GM18499 (cell line): ENCODE data around the gene PACS1.
A peak's percentile ranks its signal among the peaks of the same experiment; 100 is the strongest.
"Not testable (repeated sequence)": the region's sequence is repeated elsewhere in the genome, so short reads cannot be mapped to it uniquely, and the experiment has no call there.

Source experiments
- ATAC-seq: cut with Tn5 transposase; IDR thresholded peaks from one replicate; pipeline ENCODE4 v1.9.1; 2021; ENCODE audit warnings: moderate number of reproducible peaks; ENCODE audit not compliant: insufficient read depth, unreplicated experiment

Gene PACS1

DNA sequence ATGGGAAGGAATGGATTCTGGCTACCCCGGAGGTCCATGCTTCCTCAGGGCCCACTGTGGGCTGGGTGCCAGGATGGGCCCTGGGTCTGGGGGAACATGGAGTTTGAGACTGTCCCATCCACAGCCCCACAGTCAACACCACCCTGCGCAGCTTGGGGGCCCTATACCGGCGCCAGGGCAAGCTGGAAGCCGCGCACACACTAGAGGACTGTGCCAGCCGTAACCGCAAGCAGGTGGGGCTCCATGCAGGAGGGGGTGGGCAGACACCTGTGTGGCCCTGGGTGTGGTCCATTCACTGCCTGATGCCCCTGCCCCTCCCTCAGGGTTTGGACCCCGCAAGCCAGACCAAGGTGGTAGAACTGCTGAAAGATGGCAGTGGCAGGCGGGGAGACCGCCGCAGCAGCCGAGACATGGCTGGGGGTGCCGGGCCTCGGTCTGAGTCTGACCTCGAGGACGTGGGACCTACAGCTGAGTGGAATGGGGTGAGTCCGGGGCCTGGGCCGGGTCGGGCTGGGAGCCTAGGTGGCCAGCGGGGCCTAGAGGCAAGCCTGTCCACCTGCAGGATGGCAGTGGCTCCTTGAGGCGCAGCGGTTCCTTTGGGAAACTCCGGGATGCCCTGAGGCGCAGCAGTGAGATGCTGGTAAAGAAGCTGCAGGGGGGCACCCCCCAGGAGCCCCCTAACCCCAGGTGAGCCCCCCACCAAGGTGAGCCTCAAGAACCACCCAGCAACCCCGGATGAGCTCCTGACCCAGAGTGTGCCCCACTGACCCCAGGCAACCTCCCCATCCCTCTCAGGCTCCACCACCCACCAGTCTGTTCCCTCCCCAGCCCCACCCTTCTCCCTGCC, 195.7 kb downstream of the PACS1 start:
- no peak for ATAC-seq

DNA sequence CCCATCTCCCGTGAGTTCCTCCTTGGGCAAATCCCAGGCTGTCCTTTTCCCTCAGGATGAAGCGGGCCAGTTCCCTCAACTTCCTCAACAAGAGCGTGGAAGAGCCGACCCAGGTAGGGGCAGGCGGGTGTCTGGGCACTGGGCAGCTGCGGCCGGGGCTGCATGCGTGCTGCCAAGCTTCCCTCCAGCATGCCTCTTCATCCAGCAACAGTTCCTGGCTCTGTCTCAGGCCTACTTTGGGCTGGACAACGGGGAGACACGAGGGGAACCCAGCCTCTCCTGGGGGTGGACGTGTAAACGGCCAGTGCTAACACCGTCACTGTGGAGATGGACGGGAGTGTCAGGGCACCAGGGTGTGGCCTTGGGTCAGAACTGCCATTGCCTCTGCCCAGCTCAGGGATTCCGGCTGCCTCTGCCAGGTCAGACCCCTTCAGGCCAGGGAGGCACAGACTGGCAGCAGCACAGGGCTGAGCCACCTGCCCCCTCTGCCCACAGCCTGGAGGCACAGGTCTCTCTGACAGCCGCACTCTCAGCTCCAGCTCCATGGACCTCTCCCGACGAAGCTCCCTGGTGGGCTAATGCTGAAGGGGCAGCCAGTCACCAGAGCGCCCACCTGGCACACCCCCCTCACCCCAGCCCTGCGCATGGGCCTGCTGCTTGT, 196.4 kb downstream of the PACS1 start:
- ATAC-seq = no peak

- no peak for ATAC-seq
These were observed 196.9 kb downstream of the PACS1 start for GRCh38 chr11:66267039-66267378.

GRCh38 chr11:66267379-66268243, 197.5 kb downstream of the PACS1 start:
- ATAC-seq = no peak

DNA sequence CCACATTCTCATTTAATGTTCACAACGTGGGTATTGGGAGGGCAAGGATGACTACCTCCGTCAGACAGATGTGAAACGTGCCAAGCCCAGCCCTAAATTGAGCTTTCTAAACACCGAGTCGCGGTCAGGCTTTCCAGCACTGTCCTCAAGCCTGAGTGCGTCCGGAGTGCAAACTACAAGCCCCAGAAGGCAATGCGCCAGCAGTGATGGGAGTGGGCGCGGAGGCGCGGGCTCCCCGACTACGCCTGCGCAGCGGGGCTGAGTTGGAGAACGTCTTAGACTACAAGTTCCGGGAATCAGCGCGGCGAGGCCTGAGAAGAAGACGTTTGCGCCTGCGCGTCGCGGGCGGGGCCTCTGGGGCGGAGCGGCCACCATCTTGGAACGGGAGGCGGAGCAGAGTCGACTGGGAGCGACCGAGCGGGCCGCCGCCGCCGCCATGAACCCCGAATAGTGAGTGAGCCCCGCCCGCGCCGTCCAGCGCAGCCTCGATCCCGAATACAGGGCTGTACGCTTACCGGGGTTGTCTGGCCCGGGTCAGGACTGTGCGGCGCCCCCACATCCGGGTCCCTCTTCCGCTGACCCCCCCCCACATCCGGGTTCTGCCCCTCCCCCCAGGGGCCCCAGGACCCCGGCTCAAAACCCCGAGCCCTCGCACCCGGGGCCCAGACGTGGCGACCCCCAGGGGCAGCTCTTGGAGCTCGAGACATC, 198.3 kb downstream of the PACS1 start, which contains the start of gene RAB1B:
Gene RAB1B, plus strand, starts transcription at position 396 of the 708 bp plus-strand sequence. Its CDS starts 41 bp downstream, at position 437.
- ATAC-seq = peak; percentile 72

DNA sequence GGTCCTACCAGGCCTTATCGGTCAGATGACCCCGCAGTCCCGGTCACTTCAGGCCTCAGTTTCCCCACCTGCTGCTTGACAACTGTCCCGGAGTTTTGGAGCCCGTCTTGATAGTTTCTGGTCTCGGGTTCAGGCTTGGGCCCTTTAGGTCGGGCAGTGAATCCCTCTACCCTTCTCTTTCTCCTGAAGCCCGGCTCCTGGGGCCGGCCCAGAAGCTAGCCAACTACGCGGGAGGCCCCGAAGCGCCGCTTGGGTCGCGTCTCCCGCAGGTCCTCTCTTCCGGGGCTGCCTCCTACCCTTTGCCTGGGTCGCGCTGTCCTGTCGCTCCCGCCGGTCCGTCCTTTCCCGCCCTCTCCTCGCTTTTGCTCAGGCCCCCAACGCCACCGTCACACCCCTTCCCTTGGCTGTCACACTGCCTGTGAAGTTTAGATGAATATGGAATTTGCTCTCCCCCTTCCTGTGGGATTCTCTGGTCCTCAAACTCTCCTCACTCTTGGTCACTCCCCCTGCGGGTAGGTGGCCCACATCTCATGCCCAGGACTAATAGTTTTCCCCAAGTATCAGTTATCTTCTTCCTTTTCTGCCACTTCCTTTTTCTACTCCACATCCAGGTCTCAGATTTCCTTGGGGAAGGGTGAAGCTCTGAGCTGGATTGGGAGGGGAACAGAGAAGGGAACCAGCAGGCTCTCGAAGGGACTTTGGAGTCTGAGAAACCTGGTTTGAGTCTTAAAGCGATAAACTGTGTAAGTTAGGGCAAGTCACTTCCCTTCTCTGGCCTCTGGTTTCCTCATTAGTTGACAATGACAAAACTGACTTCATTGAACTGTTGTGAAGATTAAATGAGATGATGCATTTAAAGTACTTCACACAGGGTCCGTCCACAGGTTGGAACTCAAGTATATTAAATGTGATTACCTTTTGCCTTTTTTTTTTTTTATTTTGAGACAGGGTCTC, 199.2 kb downstream of the PACS1 start:
- no peak for ATAC-seq

- ATAC-seq = no peak
These were observed 201.7 kb downstream of the PACS1 start for GRCh38 chr11:66271816-66272215.

- ATAC-seq = no peak
These were observed 202.5 kb downstream of the PACS1 start for GRCh38 chr11:66272596-66272995.

DNA sequence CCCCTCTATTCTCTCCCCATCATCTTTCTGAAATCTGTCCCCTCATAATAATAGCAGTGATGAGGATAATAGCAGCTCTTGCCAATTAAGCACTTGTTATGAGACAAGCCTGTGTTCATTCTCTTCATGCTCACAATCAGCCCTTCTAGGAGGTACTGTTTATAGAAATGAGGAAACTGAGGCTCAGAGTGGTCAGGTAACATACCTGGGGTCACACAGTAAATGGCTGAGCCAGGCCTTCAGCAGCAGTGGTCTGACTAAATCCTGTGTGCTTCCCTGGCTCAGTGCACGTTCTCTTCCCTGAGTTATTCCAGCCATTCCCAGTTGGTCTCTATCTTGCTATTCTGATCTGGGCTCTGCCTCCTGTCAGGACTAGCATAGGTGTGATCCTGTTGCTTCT, 204.1 kb downstream of the PACS1 start:
- no peak for ATAC-seq

DNA sequence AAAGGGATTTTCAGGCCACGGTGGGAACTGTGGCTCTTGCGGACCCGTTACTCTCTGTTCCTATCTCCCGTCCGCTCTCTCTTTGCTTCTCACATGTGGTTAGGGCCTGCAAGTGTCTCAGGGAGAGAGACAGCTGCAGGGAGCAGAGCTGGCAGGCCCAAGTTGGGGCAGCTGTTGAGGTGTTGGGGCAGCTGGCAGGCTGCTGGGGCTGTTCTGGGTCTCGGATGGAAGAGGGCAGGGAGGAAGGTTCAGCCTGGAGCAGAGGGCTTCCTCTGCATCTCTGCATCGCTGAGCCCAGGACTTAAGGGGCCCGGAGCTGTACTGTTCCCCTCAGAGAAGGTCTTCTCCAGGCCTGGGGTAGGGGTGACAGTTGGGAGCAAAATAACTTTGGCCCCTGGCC, 205.3 kb downstream of the PACS1 start:
- no peak for ATAC-seq

GRCh38 chr11:66275984-66276612, 206.0 kb downstream of the PACS1 start:
- no peak for ATAC-seq

GRCh38 chr11:66276619-66277018, 206.5 kb downstream of the PACS1 start:
- not testable (repeated sequence) for ATAC-seq

- not testable (repeated sequence) for ATAC-seq
These were observed 207.0 kb downstream of the PACS1 start for GRCh38 chr11:66277064-66277463.

- ATAC-seq = no peak
These were observed 207.6 kb downstream of the PACS1 start, which contains the start of gene CNIH2 for GRCh38 chr11:66277471-66278362. CNIH2 (plus strand) TSS chr11:66278175; CDS start chr11:66278457, 282 bp downstream.

- ATAC-seq = no peak
These were observed 208.5 kb downstream of the PACS1 start for GRCh38 chr11:66278363-66279091.

- no peak for ATAC-seq
These were observed 209.1 kb downstream of the PACS1 start for GRCh38 chr11:66279092-66279734.
